Keratinocyte (primary cell): ENCODE results near the gene HOXA5. TPM values are rescaled to one million over a fixed set of nuclear protein-coding genes. Genes with fewer than 3 reads are reported as not detected.

ENCODE experiments used
- DNase-seq: peaks from one replicate; pipeline ENCODE4 v3.0.0-alpha.2; 2011; ENCODE audit warnings: low read depth, missing footprints, low spot score
- FAIRE-seq: peaks from 2 replicates; lab custom pipeline; 2011; peaks lifted over from hg19 to GRCh38; lab: Jason Lieb, UNC
- H2AFZ ChIP-seq: 2 replicates; pipeline ENCODE4 v1.6.0; 2012; ENCODE audit warnings: low read length, control low read depth, inconsistent platforms; ENCODE audit not compliant: control insufficient read depth
- H3K27ac ChIP-seq: 2 replicates; pipeline ENCODE4 v1.5.1; 2011; ENCODE audit warnings: low read length; ENCODE audit not compliant: control insufficient read depth, insufficient read depth
- H3K27me3 ChIP-seq: 3 replicates; pipeline ENCODE4 v1.6.0; 2011; ENCODE audit warnings: low read length; ENCODE audit not compliant: control insufficient read depth, insufficient read depth; ENCODE audit errors: extremely low read depth
- H3K36me3 ChIP-seq, 2 experiments: 2 replicates in 1 of 2; 3 replicates in 1 of 2; pipeline ENCODE4 v1.5.1; 2011; ENCODE audit warnings: low read length in 2 of 2, mild to moderate bottlenecking in 1 of 2; ENCODE audit not compliant: control insufficient read depth in 2 of 2, insufficient read depth in 2 of 2; ENCODE audit errors: extremely low read depth in 1 of 2
- H3K4me1 ChIP-seq: 3 replicates; pipeline ENCODE4 v1.5.1; 2011; ENCODE audit warnings: low read length; ENCODE audit not compliant: control insufficient read depth, insufficient read depth; ENCODE audit errors: extremely low read depth
- H3K4me2 ChIP-seq: 3 replicates; pipeline ENCODE4 v1.6.0; 2011; ENCODE audit warnings: low read depth, low read length; ENCODE audit not compliant: control insufficient read depth, insufficient read depth; ENCODE audit errors: extremely low read depth
- H3K4me3 ChIP-seq, 3 experiments: fragments of 200-600 bp in 1 of 3; sonication (generic) in 1 of 3; 2 replicates in 2 of 3; 3 replicates in 1 of 3; pipeline ENCODE4 v1.5.1; 2011 to 2016; ENCODE audit warnings: low read length in 3 of 3, mild to moderate bottlenecking in 3 of 3, control low read depth in 2 of 3, inconsistent platforms in 1 of 3, low read depth in 1 of 3, mixed read lengths in 1 of 3, mixed run types in 1 of 3, moderate library complexity in 1 of 3; ENCODE audit not compliant: control insufficient read depth in 2 of 3, insufficient read depth in 2 of 3; ENCODE audit errors: extremely low read depth in 1 of 3
- H3K79me2 ChIP-seq: 2 replicates; pipeline ENCODE4 v1.6.0; 2012; ENCODE audit warnings: low read length; ENCODE audit not compliant: control insufficient read depth, insufficient read depth
- H3K9ac ChIP-seq: 3 replicates; pipeline ENCODE4 v1.6.0; 2011; ENCODE audit warnings: low read length; ENCODE audit not compliant: control insufficient read depth, insufficient read depth; ENCODE audit errors: extremely low read depth
- H3K9me1 ChIP-seq: 3 replicates; pipeline ENCODE4 v1.6.0; 2011; ENCODE audit warnings: low read length; ENCODE audit not compliant: control insufficient read depth, insufficient read depth; ENCODE audit errors: extremely low read depth
- H3K9me3 ChIP-seq: 2 replicates; pipeline ENCODE4 v1.5.1; 2012; ENCODE audit warnings: low read depth, low read length; ENCODE audit not compliant: control insufficient read depth
- H4K20me1 ChIP-seq: 3 replicates; pipeline ENCODE4 v1.6.0; 2011; ENCODE audit warnings: low read length; ENCODE audit not compliant: control insufficient read depth, insufficient read depth; ENCODE audit errors: extremely low read depth
- EZH2 ChIP-seq: IDR thresholded peaks from one replicate; pipeline ENCODE4 v1.6.1; 2012; ENCODE audit warnings: inconsistent platforms, mild to moderate bottlenecking, low read length, moderate library complexity
- dilution Hi-C: fragments of 300-500 bp; cut with MboI; formaldehyde crosslinking; loops from one replicate; pipeline ENCODE4 v1.7.0; 2020; ENCODE audit warnings: low sequenced_read_pairs; ENCODE audit not compliant: extremely low pct_ligation_motif_present
- polyA plus RNA-seq, 5 experiments: library from polyadenylated mRNA; depleted of rRNA in 3 of 5; stranded (reverse) in 3 of 5; stranded (forward) in 1 of 5; unstranded in 1 of 5; fragments of >200 nt; gene quantifications; 1 replicate in 1 of 5; 2 replicates in 3 of 5; 3 replicates in 1 of 5; pipeline versions ENCODE4 v1.2.1 to v1.2.3, GENCODE V29; 2011 to 2012; ENCODE audit warnings: missing spikeins in 2 of 5, low read depth in 1 of 5, low replicate concordance in 1 of 5
- TF ChIP-seq, protein P1 (sequence below), 3 experiments: IDR thresholded peaks in 1 of 3; conservative IDR thresholded peaks in 1 of 3; optimal IDR thresholded peaks in 1 of 3; 2 replicates in 2 of 3; 3 replicates in 1 of 3; pipeline versions ENCODE3 to v1.5.1; 2011; ENCODE audit warnings: low read length in 3 of 3, mild to moderate bottlenecking in 3 of 3, moderate library complexity in 2 of 3, control low read depth in 1 of 3, inconsistent platforms in 1 of 3; ENCODE audit not compliant: insufficient read depth in 2 of 3; ENCODE audit errors: extremely low read depth in 1 of 3

Gene HOXA5
- polyA plus RNA-seq, 1 donor (not counting 4 experiments of a cell fraction or from before 2014, with no cell fraction given) = 7.1 TPM

GRCh38 chr7:27177795-27178320, 34.4 kb upstream of the HOXA5 start:
- no peak overlapping the region for H3K4me3 ChIP-seq
- no peaks in the 10 kb centered on the region for H3K9me1 ChIP-seq
- no peak for FAIRE-seq
- no peak overlapping the region for H3K9ac ChIP-seq
- peaks cover 4% of the 10 kb centered on the region for H3K4me1 ChIP-seq
- H3K4me2 ChIP-seq = no peak overlapping the region
- no peak for TF ChIP-seq EZH2
- TF ChIP-seq, protein P1, sequence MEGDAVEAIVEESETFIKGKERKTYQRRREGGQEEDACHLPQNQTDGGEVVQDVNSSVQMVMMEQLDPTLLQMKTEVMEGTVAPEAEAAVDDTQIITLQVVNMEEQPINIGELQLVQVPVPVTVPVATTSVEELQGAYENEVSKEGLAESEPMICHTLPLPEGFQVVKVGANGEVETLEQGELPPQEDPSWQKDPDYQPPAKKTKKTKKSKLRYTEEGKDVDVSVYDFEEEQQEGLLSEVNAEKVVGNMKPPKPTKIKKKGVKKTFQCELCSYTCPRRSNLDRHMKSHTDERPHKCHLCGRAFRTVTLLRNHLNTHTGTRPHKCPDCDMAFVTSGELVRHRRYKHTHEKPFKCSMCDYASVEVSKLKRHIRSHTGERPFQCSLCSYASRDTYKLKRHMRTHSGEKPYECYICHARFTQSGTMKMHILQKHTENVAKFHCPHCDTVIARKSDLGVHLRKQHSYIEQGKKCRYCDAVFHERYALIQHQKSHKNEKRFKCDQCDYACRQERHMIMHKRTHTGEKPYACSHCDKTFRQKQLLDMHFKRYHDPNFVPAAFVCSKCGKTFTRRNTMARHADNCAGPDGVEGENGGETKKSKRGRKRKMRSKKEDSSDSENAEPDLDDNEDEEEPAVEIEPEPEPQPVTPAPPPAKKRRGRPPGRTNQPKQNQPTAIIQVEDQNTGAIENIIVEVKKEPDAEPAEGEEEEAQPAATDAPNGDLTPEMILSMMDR (optimal IDR thresholded peaks at IDR 0.05 in 1 of 3, IDR thresholded peaks at IDR 0.05 in 1 of 3, conservative IDR thresholded peaks at IDR 0.05 in 1 of 3; ENCODE audit: extremely low read depth in 1 of 3, insufficient read depth in 2 of 3, low read length in 3 of 3) = no peak
- H3K27me3 ChIP-seq = peaks cover 15% of the 10 kb centered on the region
- no peak overlapping the region for H2AFZ ChIP-seq
- dilution Hi-C loops = no loop called here
- no peak for DNase-seq
- no peaks in the 10 kb centered on the region for H3K36me3 ChIP-seq
- peaks cover 6% of the 10 kb centered on the region for H3K79me2 ChIP-seq
- H3K27ac ChIP-seq = no peak overlapping the region
- no peaks in the 10 kb centered on the region for H3K9me3 ChIP-seq
- H4K20me1 ChIP-seq = no peaks in the 10 kb centered on the region

GRCh38 chr7:27176962-27177794, 33.7 kb upstream of the HOXA5 start:
- Histone ChIP-seq H3K27me3 (peaks cover 8% of the 10 kb centered on the region), H3K9ac (no peak overlapping the region), H3K4me1 (peaks cover 11% of the 10 kb centered on the region), H2AFZ (no peak overlapping the region), H3K36me3 (peaks cover 0 to under 1% of the 10 kb centered on the region in 2 experiments), H3K27ac (no peak overlapping the region), H3K79me2 (peaks cover 12% of the 10 kb centered on the region), H3K9me1 (no peaks in the 10 kb centered on the region), H3K9me3 (no peaks in the 10 kb centered on the region), H3K4me2 (no peak overlapping the region), H4K20me1 (no peaks in the 10 kb centered on the region), H3K4me3 (no peak overlapping the region)
- FAIRE-seq (no peak), DNase-seq (no peak)
- dilution Hi-C loops = no loop called here
- no peak for TF ChIP-seq EZH2
- TF ChIP-seq, protein P1 (optimal IDR thresholded peaks at IDR 0.05 in 1 of 3, IDR thresholded peaks at IDR 0.05 in 1 of 3, conservative IDR thresholded peaks at IDR 0.05 in 1 of 3; ENCODE audit: extremely low read depth in 1 of 3, insufficient read depth in 2 of 3, low read length in 3 of 3) = no peak
